GM12891 (cell line): ENCODE data around the gene AGO4.

ENCODE experiments used
- POLR2A ChIP-seq: IDR thresholded peaks from 2 replicates; pipeline ENCODE4 v1.6.1; 2011; ENCODE audit warnings: low read depth, low read length, control low read depth
- POLR2AphosphoS5 ChIP-seq: IDR thresholded peaks from 2 replicates; pipeline ENCODE4 v1.6.1; 2011; ENCODE audit warnings: low read depth, low read length, control low read depth
- SPI1 ChIP-seq: IDR thresholded peaks from 2 replicates; pipeline ENCODE4 v1.6.1; 2011; ENCODE audit warnings: low read depth, low read length, control low read depth
- TAF1 ChIP-seq: IDR thresholded peaks from 2 replicates; pipeline ENCODE4 v1.6.1; 2011; ENCODE audit warnings: low read depth, low read length, control low read depth

- TF ChIP-seq POLR2AphosphoS5 = no peak
- TF ChIP-seq SPI1 = no peak
- TF ChIP-seq TAF1 = no peak
- no peak for TF ChIP-seq POLR2A
Measured at GRCh38 chr1:35825255-35825654, 17.4 kb downstream of the AGO4 start.
